Measurements from ENCODE around the gene GAS6.

GAS6 gene

GRCh38 chr13:113817860-113818691, 45.8 kb downstream of the GAS6 start:
- DNase-seq, result no peak

- peak; percentile 90 for DNase-seq
Observed at GRCh38 chr13:113816946-113817859, 46.7 kb downstream of the GAS6 start.

GRCh38 chr13:113816254-113816929, 47.5 kb downstream of the GAS6 start:
- peak; percentile 22 for DNase-seq

DNA sequence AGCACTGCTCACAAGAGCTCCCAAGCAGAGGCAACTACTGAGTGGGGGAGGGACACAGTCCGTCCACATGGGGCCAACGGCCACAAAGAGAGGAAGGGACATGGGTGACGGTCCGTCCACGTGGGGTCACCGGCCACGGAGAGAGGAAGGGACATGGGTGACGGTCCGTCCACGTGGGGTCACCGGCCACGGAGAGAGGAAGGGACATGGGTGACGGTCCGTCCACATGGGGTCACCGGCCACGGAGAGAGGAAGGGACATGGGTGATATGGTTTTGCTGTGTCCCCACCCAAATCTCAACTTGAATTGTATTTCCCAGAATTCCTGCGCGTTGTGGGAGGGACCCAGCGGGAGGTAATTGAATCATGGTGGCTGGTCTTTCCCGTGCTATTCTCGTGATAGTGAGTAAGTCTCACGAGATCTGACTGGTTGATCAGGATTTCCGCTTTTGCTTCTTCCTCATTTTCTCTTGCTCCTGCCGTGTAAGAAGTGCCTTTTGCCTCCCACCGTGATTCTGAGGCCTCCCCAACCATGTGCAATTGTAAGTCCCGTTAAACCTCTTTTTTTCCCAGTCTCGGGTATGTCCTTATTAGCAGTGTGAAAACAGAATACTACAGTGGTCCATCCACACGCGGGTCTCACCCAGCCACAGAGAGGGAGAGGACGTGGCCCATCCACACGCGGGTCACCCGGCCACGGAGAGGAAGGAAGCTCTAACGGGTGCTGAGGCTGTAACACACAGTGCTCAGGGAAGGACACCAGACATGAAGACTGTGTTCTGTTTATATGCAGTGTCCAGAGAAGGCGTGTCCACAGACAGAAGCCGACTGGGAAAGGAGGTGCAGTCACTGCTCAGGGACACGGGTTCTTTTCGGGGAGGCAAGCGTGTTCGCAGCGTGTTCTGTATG, 48.5 kb downstream of the GAS6 start:
- peak; percentile 87 for DNase-seq

DNA sequence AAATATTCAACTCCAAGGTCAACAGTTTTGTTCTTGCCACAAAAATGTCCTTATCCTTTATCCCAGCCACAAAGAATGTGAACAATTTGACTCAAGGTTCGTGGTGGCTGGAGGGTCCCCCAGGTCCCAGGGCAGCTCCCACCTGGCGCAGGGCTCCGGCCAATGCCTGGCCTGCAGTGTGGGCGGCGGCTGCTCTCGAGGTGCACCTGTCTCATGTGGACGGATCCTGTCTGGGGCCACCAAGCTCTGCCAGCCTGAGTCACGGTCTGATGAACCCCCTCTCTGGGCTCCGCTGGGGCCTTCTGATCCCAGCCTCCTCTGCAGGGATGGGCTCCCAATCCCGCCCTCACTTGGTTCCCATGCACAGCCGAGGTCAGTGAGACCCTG, 49.4 kb downstream of the GAS6 start:
- no peak for DNase-seq

DNA sequence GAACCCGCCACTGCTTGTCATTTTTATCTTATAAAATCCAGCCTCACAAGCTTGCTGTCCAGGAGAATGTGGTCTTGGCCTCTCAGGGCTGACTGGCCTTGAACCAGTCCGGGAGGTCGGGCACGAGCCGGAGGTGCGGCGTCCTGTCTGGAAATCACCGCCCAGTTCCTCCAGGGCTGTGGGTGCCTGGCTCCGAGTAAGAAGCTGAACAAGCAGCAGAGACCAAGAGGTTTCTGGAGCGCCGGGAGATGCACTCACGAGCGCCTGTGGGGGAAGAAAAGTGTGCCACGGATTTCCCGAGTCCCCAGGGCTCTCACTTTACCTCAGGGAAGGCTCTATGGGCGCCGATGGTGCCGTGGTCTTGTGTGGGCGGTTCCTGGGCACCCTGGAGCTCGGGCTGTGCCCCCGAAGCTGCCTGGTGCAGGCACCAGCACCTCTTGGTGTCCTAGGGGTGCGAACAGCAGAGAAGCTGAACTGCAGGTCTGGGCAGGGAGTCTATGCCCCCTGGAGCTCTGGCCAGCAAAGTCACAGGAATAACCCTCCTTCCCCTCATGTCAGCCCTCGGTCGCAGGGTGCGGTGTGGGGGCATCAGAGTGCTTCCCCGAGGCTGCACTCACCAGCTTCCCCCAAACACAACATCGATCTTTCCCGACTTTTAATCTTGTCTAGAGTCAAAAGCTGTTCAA, 50.0 kb downstream of the GAS6 start:
- no peak for DNase-seq

DNA sequence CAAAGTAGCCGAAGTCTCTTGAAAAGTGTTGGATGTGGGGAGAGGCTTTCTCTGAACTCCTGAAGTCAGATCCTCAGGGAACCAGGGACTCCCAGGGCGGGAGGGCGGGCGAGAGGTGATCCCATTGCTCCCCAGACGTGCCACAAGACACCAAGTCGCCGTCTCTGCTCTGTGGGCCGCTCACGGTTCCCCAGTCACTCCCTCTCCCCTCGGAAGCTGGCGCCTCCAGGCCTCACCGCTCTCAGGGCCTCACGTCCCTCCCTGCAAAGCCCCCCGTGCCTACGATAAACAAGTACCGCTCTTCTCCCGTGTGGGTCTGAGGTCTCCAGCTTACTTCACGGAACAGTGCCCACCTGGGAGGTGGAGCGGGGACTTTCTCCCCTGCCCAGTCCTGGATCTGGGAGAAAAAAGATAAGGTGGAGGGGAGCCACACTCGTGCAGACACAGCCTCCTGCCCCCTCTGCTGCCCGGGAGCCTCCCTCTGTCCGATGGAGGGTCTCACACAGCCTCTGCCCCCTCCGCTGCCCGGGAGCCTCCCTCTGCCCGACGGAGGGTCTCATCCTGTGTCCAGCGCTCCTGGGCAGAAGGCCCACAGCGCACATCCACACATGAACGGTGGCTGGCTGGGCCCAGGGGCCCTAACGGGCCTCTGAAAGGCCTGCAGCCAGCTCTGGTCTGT, 50.7 kb downstream of the GAS6 start:
- no peak for DNase-seq

GRCh38 chr13:113812178-113813040, 51.5 kb downstream of the GAS6 start:
- DNase-seq, result no peak

- DNase-seq, result no peak
Observed at GRCh38 chr13:113811081-113811928, 52.6 kb downstream of the GAS6 start.

GRCh38 chr13:113810640-113811039, 53.2 kb downstream of the GAS6 start:
- DNase-seq, result no peak

DNA sequence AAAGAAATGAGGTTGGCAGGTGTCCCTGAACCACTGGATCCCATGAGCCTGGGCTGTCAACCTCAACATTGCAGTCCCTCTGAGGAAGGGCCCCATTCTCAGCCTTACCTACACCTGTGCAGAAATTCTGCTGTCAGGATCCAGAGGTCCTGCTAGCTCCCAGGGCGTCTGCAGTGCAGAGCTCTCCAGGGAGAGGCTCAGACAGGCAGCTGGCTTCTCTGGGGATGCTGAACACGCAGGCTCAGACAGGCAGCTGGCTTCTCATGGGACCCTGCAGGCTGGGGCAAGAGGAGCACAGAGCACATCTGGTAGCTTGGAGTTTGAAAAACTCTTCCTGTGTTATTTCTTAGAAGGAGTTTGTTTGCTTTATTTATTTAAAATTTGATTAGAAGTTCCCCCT, 53.9 kb downstream of the GAS6 start:
- no peak for DNase-seq

DNA sequence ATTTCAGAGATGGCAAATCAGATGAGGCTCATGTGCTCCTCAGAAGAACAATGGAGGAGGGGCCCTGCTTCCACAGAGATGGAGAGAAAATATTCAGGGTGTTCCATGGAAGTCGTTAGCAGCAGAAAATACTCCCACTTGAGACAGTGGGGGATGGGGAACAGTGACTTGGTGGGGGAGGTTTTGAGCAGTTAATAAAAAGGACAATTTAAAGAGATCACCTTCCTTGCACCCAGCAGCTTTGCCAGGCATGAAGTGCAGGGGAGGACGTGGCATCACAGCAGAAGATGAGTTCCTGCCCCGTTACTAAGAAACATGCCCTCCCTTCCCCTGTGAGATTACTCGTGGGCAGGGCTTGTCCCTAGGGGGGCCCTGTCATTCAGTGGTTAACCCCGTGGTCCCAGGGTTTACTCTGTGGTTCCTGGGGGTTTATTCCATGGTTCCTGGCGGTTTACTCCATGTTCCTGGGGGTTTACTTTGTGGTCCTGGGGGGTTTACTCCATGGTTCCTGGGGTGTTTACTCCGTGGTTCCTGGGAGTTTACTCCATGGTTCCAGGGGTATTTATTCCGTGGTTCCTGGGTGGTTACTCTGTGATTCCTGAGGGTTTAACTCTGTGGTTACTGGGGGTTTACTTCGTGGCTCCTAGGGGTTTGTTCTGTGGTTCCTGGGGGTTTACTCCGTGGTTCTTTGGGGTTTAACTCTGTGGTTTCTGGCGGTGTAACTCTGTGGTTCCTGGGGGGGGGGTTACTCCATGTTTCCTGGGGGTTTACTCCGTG, 55.6 kb downstream of the GAS6 start:
- no peak for DNase-seq

GRCh38 chr13:113806526-113806925, 57.4 kb downstream of the GAS6 start:
- DNase-seq, result no peak

- DNase-seq, result no peak
Observed at GRCh38 chr13:113806104-113806471, 57.8 kb downstream of the GAS6 start.

GRCh38 chr13:113805431-113806103, 58.3 kb downstream of the GAS6 start:
- DNase-seq, result no peak

DNA sequence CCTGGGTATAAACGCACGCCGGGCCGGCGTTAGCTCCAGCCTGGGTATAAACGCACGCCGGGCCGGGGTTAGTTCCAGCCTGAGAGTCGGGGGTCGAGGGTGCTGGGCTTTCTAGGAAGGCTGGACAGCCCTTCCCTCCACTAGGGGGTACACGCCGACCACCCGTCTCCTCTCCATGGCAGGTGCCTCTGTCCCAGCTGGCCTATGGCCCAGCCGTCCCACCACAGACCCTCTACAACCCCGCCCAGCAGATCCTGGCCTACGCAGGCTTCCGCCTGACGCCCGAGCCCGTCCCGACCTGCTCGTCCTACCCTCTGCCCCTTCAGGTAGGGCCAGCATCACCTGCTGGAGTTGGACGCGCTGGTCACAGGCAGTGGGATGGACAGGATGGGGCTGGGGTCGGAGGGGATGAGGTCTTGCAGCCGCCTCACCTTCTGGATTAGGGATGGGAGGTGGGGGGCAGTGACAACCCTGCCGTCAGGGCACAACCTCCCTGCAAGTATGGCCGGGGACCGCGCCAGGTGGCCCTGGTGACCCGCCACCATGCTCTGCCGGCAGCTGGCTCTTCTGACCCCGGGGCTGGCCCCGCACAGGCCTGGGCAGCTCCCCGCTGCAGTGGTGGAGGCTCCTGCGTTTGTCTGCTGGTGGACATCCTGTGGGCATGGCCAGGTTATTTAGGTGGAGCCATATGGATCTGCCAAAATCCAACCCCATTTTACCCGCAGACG, 59.0 kb downstream of the GAS6 start:
- no peak for DNase-seq
